ENCODE data around the gene SOX5.
"Not testable (repeated sequence)": the region's sequence is repeated elsewhere in the genome, so short reads cannot be mapped to it uniquely, and the experiment has no call there.

SOX5 gene

DNA sequence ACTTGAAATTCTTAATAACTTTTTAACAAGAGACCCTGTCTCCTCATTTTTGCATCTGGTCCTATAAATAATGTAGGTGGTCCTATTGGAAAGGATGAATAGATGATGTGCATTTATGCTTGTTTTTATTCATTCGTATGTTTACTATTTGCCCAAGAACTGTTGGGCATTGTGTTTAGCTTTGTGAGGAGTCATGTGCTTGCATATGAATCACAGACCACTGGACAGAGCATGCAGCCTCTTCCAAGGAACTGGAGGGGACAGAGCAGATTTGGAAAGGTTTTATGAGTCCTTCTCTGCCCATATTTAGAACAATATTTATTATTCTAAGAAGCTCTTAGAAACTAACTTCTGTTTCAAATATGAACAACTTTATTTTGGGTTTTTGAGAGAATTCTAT, 414.0 kb downstream of the SOX5 start:
- ATAC-seq: no peak

DNA sequence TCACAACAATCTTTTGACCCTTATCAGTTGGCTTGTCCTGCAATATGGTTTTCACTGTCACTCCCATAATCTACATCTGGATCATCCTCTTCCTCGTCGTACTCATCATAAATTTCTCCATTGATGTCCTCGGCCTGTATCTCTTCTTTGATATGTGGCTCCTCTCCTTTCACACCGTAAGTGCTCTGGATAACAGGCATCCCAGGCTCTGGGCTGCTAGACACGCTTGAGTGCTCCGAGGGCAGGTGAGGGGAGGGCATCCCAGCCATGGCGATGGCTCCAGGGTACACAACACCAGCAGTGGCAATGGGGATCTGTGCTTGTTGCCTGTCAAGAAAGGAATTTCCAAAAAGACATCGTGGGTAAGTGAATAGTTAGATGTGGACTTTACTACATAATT, 415.3 kb downstream of the SOX5 start:
- no peak for ATAC-seq

DNA sequence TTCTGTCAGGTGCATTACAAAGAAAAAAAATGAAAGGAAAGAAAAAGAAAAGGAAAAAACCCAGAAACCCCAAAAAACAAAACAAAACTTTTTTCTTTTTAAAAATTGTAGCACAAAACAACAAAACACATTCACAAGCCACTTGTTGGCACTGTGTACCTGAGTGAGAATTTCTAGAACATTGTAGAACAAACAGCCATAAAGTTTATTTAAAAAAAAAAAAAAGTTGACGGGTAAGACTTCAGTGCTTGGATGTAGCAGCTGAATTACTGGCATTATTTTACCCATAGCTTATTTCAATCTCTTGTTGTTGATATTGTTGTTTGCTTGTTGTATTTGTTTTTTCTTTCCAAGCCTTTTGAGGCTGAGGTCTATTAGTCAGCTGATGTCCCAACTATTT, 415.8 kb downstream of the SOX5 start:
- ATAC-seq: no peak

DNA sequence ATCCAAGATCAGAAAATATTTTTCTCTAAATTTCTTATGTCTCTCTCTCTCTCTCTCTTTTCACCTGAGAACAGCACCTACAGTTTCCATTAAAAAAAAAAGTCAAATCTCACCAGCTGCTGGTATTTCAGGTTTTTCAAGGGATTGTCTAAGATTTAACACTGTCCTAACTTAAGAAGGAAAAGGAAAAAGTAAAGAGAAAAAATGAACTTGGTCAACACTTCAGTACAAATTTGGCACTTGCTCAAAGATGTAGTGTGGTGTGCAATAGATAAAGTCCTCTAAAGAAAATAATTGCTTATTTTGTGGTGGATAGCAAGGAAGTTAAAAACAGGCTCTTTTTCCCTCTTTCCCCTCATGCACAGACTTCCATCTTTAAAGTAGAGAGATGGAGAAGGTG, 416.2 kb downstream of the SOX5 start:
- ATAC-seq: no peak

DNA sequence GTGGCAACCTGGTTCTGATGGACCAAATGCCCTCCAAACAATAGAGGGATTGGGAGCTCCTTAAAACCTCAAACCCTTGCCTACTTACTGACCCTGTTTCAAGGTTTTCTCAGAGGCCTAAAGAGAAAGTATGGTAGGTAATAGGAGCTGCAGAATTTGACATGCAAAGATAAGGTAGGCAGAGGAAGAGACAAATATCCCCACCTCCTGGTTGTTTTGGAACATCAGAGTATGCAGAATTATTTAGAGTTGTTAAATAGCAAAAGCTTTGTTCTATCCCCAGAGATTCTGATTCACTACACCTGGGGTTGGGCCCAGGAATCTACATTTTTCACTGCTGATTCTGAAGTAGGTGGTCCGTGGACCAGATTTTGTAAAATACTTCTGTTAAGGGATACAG, 421.2 kb downstream of the SOX5 start:
- ATAC-seq: no peak

DNA sequence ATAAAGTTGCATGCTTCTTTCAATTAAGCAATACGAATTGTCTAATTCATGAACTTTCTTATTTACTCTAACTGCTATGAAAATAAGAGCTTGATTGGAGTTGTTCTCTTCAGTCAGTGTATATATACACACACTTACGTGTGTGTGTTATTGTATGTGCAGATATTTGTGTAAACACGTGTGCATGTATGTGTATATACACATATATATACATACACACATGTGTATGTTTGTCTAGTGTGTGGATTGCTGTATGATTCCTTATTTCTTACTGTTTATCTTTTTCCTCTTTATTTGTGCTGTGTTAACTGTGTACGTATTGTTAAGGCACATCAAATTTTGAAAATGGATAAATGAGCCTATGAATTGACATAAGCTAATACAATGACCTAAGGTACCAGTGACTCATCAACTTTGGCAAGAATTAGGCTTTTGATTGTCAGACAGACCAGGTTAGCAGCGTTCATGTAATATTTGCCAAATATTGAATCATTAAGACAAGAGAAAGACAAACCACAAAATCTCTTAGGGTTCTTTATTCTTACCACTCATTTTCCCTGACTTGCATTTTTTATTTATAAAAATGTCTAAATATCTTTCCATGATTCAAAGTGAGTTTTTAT, 423.9 kb downstream of the SOX5 start:
- no peak for ATAC-seq

DNA sequence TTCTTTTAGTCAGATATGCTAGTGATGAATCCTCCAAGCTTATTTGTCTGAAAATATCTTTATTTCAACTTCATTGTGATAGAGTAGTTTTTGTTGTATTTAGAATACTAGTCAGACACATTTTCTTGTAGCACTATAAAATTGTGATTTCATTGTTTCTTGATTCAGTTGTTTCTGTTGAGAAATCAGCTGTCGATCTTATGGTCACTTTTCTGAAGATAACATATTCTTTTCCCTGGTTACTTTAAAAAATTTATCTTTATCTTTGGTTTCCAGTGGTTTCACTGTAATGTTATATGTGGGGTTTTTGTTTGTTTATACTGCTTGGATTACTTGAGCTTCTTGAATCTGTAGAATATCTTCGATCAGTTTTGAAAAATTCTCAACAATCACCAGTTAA, 426.1 kb downstream of the SOX5 start:
- no peak for ATAC-seq

DNA sequence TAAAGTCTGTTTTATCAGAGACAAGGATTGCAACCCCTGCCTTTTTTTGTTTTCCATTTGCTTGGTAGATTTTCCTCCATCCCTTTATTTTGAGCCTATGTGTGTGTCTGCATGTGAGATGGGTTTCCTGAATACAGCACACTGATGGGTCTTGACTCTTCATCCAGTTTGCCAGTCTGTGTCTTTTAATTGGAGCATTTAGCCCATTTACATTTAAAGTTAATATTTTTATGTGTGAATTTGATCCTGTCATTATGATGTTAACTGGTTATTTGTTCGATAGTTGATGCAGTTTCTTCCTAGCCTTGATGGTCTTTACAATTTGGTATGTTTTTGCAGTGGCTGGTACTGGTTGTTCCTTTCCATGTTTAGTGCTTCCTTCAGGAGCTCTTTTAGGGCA, 430.0 kb downstream of the SOX5 start:
- not testable (repeated sequence) for ATAC-seq

DNA sequence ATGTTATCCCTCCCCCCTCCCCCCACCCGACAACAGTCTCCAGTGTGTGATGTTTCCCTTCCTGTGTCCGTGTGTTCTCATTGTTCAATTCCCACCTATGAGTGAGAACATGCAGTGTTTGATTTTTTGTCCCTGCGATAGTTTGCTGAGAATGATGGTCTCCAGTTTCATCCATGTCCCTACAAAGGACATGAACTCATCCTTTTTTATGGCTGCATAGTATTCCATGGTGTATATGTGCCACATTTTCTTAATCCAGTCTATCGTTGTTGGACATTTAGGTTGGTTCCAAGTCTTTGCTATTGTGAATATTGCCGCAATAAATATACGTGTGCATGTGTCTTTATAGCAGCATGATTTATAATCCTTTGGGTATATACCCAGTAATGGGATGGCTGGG, 433.7 kb downstream of the SOX5 start:
- not testable (repeated sequence) for ATAC-seq

DNA sequence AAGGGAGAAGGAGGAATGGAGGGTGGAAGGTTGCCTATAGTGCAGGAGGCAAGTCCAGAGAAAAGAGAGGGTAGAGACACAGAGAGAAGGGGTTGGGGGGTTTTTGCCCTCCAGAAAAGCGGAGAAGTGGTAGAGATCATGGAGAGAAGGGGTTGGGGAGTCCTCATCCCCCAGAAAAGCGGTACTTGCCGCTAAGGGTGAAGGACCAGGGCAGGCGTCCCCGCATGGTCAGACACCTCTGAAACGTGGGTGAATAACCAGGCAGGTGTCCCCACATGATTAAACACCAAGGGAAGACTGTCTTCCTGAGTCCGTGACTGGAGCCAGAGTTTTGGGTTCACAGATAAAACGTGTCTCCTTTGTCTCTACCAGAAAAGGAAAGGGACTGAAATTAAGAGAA, 439.0 kb downstream of the SOX5 start:
- no peak for ATAC-seq

DNA sequence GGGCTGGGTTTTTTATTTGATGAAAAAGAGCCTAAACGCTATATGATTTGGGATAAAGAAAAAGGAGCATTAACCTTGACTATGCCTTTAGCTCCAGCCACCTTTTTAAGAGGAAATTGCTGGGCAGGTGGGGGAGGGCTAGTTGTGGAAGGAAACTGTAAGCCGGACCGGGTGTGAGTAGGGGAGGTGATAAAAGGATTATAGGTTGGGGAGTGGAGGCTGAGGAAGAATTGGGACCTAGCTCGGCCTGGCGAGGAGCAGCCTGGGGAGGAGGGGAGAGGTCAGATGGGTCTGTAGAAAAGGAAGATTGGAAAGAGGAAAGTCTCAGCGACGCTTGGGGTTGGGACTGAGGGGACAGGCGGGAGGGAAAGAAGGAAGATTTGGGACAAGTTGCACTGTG, 439.6 kb downstream of the SOX5 start:
- not testable (repeated sequence) for ATAC-seq

DNA sequence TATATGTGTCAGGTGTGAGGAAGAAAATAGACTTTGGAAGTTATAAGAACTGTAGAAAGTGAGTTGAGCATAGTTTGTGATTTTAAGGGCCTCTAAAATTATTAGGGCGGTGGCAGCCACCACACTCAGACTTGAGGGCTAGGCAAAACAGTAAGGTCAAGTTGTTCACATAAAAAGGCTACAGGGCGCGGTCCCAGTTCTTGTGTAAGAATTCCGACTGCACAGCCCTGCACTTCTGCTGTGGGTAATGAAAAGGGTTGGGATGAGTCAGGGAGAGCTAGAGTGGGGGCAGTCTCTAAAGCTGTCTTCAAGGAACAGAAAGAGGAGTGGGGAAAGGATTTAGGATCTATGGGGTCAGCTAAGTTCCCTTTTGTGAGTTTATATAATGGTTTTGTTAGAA, 441.7 kb downstream of the SOX5 start:
- not testable (repeated sequence) for ATAC-seq

DNA sequence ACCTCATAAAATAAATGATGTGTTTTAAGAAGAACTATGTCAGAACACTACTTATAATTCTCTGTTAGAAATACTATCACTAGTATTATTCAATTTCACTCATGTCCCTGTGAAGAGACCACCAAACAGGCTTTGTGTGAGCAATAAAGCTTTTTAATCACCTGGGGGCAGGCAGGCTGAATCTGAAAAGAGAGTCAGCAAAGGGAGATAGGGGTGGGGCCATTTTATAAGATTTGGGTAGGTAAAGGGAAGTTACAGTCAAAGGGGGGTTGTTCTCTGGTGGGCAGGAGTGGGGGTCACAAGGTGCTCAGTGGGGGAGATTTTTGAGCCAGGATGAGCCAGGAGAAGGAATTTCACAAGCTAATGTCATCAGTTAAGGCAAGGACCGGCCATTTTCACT, 443.7 kb downstream of the SOX5 start:
- not testable (repeated sequence) for ATAC-seq

DNA sequence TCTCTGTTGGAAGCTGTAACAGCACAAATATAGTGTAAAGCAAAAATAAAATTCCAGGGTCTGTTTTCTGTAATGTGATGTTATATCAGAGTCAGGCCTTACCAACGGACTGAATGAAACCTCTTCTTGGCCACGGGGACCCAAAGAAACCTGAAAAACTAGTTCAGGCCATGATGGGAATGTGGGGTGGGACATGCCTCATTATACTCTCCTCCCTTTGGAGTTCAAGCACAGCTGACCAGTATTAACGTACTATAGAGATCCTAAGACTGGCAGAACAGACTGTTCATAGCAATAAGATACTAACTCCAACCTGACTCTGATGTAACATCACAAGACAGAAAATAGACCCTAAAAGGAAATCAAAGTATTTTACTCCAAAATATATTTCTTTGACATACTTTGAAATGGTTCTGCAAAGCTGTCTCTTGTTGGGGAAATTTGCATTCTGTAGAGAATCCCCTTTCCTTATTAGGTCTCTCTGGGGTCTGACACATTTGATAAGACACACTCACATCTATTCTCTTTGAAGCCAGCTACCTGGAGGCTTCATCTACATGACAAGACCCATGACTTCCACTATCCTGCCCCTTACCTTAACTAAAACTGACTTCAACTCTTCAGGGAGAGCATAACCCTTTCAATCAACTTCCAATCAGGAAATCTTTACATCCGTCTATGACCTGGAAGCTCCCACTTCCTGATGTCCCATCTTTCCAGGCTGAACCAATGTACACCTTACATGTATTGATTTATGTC, 444.6 kb downstream of the SOX5 start:
- ATAC-seq: no peak

DNA sequence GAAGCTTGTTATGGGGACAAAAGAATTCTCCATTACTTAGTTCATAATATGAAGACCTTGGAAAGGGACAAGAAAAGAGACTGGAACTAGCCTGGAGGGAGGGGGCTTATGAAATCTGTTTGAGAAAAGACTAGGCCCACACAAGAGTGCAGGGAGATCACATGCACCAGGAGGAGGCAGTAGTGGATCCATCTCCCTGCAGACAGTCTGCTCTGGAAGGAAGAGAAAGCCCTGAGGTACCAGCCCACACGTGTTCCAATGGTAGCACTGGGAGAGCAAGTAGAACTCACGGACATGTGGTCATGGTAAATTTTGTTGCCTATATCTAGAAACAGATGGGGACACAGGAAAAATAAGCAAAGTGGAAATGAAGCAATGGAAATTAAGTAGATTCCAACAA, 445.4 kb downstream of the SOX5 start:
- no peak for ATAC-seq

DNA sequence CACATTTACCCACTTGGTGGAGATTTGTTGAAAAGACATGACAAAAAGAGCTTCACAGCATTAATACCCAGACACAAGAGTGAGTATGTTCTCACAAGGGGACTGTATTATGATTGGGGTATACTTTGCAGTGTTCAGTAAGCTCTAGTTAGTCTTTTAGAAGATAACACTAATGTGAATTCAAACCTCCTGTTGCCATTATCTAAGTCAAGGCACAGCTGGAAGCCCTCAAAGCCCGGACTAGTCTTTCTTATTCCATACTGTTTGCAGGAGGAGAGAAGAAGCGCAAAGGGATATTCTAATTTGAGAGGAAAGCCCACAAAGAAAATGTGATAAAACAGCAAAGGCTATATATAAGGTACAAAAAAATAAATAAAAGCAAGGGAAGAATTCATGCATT, 445.9 kb downstream of the SOX5 start:
- ATAC-seq: no peak

DNA sequence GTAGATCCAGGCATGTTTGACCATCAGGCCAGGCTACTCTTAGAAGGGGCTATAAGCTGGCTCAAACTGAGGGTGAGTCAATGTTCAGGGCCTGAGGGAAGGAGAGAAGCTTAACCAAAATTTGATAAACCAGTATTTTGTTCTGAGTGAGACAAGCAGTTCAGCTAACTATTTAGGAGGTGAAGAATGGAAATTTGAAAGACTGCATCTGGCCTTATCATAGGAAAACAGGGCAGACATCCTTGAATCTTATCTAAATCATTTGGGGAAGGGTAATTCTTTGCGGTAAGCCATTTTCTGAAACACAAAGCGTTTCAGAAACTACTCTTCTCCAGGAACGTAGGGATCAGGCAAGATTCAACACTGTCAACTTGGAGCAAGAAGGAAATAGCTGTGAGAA, 447.2 kb downstream of the SOX5 start:
- ATAC-seq: no peak

DNA sequence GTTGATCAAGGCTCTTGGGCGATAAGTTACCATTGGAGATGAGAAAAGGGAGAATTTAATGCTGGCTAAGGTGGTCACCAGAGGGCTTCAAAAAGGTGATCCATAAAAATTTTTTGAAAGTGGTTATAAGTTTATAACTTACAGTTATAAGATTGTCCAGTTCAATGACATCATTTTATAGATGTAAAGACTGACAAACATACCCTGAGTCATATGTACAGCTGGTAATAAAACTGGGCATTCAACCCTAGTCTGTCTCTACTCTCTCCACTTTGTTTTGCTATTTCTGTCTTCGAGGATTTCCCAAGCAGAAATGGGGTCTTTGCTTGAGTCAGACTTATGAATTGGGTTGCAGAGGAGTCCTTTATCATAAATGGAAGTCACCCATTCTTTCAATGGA, 454.0 kb downstream of the SOX5 start:
- ATAC-seq: no peak

DNA sequence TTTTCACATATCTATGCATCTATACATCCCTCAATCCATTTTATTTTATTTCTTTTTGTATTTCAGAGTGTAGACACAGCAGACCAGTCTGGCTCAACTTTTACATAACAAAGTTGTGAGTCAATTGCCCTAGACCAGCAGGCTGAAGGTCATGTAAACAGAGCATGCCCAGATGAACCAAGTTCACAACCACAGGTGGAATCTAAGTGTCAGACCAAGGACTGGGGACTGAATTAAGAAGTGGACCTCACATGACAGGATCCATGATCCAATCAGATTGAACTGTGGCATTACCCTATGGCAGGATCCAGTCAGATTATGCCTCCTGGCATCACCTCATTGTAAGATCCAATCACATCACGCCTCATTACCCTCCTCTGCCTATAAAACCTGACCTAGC, 455.8 kb downstream of the SOX5 start:
- ATAC-seq: no peak

DNA sequence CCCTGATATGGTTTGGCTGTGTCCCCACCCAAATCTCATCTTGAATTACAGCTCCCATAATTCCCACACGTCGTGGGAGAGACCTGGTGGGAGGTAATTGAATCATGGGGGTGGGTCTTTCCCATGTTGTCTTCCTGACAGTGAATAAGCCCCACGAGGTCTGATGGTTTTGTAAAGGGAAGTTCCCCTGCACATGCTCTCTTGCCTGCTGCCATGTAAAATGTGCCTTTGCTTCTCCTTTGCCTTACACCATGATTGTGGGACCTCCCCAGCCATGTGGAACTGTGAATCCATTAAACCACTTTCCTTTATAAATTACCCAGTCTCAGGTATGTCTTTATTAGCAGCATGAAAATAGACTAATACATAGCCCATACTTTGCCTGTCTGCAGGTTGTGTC, 458.4 kb downstream of the SOX5 start:
- ATAC-seq: not testable (repeated sequence)

DNA sequence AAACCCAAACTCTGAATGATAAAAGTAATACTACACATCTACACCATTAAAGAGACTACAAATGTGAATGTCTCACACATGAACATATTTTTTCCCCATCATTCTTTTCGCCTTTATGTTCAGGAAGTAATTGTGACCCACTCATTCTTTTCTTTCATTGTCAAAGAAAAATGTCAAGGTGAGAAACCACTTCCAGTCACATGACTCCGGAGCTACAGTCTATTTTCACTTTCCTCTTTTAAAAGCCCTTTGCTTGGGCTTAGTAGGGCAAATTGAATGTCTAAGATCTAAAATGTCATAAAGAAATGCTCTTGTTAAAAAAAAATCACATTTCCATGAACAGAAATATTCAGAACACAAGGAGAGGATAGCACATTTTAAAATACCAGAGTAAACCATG, 461.3 kb downstream of the SOX5 start:
- no peak for ATAC-seq

DNA sequence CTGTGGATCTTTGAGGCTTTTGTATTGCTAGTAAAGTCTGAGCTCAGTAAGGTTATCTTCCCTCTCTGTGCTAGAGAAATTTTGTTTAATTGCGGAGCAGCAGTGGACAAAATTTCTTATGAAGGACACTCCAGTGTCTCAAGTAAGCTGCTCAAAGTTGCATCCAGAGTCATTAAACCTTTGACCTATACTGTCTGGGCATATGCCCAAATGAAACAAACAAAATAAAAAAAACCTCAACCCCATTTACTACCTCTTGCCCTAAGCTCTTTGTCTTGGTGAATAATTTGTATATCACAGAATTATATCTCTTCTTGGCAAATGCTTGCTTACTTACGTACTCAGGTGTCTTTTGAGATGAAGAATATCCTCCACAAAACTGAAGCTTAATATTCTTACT, 465.2 kb downstream of the SOX5 start:
- no peak for ATAC-seq

DNA sequence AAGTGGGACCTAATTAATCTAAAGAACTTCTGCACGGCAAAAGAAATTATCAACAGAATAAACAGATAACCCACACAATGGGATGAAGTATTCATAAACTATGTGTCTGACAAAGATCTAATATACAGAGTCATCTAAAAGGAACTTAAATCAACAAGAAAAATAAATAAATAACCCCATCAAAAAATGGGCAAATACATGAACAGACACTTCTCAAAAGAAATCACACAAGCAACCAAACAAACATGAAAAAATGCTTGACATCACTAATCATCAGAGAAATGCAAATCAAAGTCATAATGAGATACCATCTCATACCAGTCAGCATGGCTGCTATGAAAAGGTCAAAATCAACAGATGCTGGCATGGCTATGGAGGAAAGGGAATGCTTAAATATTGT, 466.9 kb downstream of the SOX5 start:
- ATAC-seq: no peak

Measured in activated CD4-positive, CD25-positive, alpha-beta regulatory T cell treated with anti-CD3 and anti-CD28 coated beads, Interleukin-2, amount 50 U/mL, for 24 hours (primary cell).